Upper lobe of left lung (tissue), 4 donors: ENCODE measurements around the gene CAPN11.

ENCODE experiments used
- CTCF ChIP-seq, 6 experiments: fragments of 450-650 bp in 4 of 6; fragments of 200-600 bp in 2 of 6; sonication (generic) in 2 of 6; IDR thresholded peaks; one replicate each; pipeline ENCODE4 v1.5.1; 2016 to 2019; ENCODE audit warnings: antibody characterized with exemption in 6 of 6
- EP300 ChIP-seq, 4 donors: sonication (generic); formaldehyde crosslinking; IDR thresholded peaks; one replicate each; pipeline ENCODE4 v1.5.1; 2017; ENCODE audit warnings: antibody characterized with exemption in 4 of 4, control low read depth in 2 of 4
- POLR2AphosphoS5 ChIP-seq, 2 donors: sonication (generic); formaldehyde crosslinking; IDR thresholded peaks; one replicate each; pipeline ENCODE4 v1.5.1; 2017; ENCODE audit warnings: antibody characterized with exemption in 2 of 2

- TF ChIP-seq EP300 (IDR thresholded peaks at IDR 0.05) (no peak), CTCF (IDR thresholded peaks at IDR 0.05) (no peak), POLR2AphosphoS5 (IDR thresholded peaks at IDR 0.05) (no peak)
These were observed 19.9 kb downstream of the CAPN11 start for GRCh38 chr6:44178424-44179071.
